ENCODE data around the gene TCF4.

TCF4 gene

DNA sequence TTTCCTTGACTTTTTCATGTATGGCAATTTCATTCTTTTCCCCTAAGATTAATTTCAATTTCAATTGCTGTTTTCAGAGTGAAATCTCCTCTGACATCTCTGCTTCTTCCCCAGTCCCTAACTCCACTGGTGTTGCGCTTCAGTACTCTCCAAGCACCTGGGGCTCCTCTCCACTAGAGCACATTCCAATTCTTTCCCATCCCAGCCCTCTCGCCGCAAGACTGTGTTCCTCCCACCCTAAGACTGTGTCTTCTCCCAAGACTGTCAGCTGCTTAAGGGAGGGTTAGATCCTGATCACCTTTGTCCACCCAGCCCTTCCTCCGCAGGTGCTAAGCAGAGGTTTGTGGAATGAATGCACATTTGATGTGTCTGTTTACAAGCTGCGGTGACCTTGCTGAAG is 373.0 kb downstream of the TCF4 start:
- DNase-seq, result no peak

DNA sequence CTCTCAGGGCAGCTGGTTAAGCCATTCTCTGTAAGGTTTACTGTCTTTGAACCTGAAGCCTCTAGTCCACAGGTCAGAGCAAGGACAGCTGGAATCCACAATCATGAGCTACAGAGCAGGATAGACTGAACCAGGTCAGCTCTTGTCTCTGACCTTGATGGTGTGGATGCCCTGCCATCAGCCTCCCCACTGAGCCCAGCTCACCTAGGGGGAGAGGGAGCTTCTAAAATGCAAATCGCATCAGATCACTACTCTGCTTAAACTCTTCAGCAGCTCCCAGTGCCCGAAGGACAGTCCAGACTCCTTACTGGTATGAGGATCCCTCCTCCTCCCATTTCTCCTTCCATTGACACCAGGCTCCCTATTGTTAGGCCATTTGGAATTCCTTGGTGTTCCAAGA is 373.5 kb downstream of the TCF4 start:
- no peak for DNase-seq

GRCh38 chr18:55213586-55213985 is 374.4 kb downstream of the TCF4 start:
- no peak for DNase-seq

DNA sequence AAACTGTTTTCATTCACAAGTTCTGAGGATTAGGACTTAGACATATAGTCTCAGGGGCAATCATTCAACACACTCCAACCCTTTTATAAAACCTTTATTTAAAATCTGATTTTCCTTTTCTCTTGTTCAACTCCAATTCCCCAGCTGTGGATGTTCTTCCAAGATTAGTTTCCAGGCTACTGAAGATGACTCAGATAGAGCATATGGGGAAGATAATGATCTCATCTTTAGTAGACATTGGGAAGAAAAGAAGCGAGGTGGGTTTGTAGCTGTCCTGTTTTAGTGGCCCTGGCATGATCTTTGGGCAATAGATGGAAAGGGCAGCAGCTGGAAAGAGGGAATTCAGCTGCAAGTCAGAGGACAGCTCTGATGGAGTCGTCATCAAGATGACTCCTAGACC is 381.1 kb downstream of the TCF4 start:
- no peak for DNase-seq

- DNase-seq, result no peak
Measured at GRCh38 chr18:55202232-55202917, 385.6 kb downstream of the TCF4 start.

- DNase-seq, result no peak
Measured at GRCh38 chr18:55199291-55199963, 388.6 kb downstream of the TCF4 start.

DNA sequence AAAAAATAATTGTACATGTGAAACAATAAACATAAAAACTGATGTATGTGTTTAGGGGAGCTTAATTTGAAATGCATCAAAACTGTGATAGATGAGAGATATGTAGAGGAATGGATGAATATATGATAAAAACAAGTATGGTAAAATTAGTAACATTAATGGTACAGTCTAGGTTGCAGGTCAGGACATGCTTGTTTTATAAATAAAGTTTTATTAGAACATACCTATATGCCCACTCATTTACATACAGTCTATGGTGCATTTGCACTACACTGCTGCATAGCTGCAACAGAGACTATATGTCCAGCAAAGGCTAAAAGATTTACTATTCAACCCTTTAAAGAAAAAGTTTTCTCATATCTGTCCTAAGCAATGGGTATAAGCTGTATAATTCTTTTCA is 392.1 kb downstream of the TCF4 start:
- DNase-seq, result no peak

- no peak for DNase-seq
Measured at GRCh38 chr18:55189972-55190371, 398.0 kb downstream of the TCF4 start.

GRCh38 chr18:55186588-55186987 is 401.4 kb downstream of the TCF4 start:
- no peak for DNase-seq

DNA sequence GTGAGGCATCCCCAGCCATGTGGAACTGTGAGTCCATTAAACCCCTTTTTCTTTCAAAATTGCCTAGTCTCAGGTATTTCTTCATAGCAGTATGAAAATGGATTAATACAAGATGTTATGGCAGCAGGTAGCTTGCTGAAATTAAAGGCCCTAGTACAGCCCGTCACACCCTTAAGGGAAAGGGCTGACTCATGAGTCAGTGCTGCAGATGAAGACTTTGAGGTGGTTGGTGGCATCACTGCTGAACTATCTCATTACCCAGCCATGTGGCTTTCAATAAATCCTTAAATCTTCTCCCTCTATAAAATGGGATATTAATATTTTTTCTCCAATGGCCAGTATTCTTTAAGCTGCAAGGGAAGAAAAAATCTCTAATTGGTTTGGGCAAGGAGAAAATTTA is 402.6 kb downstream of the TCF4 start:
- DNase-seq, result no peak

DNA sequence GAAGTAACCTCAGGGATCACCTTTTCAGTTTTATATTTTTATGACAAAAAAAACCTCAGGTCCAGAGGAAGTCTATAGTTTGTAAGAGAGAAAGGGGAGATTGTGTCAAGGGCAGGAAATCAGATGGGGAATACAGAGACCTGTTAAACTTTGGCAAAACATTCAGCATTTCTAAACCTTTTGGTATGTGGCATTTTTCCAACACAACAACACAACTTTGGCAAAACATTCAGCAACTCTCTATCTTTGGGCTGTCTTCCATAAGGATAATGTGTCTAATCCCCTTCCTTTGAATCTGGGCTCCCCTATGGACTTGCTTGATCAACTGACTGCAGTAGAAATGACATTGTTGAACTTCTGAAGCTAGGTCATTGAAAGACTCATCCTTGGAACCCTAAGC is 408.2 kb downstream of the TCF4 start:
- DNase-seq, result no peak

DNA sequence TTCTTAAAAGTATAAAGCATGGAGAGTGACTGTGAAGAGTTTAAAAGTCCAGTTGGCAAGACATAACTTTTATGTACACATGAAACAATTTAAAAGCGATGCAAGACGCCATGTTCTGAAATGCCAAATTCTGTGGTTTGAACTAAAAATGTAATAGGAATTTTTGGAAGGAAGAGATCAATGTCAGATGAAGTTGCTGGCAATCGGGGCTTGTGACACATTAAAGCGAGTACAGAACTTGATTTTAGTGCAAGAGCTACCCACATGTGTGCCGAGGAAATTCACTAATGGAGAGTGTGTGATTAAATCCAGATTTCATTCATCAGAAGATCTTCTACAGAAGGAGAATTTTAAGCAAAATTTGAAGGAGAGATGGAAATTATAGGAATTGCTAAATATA is 408.6 kb downstream of the TCF4 start:
- no peak for DNase-seq

GRCh38 chr18:55173291-55173690 is 414.7 kb downstream of the TCF4 start:
- no peak for DNase-seq

All from CD4-positive, alpha-beta T cell treated with Interleukin-12 subunit alpha and Interleukin-12 subunit beta, for 1 hour (primary cell).